ENCODE results near the gene OAS3. TPM values are rescaled to one million over a fixed set of nuclear protein-coding genes. Genes with fewer than 3 reads are reported as not detected.

The OAS3 gene
- polyA plus RNA-seq, 1 of the 3 experiments (the other 2 are of a cell fraction) = 3.0 TPM

DNA sequence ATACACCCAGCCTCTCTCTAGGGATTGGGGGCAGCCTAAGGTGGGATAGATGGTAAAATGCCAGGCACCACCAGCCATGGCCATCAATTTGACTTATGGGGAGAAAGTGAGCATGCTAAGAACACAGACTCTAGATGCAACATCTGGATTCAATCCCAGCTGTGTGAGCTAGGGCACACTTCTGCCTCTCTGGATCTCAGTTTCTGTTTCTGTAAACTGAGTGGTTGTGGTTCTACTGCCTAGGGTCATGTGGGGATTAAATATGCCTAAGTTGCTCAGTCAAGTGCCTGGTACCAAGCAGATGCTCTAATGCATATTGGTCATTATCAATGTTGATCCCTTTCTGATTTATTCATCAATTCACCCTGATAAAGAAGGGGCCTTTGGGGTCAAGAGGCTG, 44.1 kb upstream of the OAS3 start:
- TF ChIP-seq EP300 (IDR thresholded peaks at IDR 0.05; ENCODE audit: borderline replicate concordance in 1 of 2, low read depth in 1 of 2, low read length in 1 of 2) (no peak), SMC3 (IDR thresholded peaks at IDR 0.05; ENCODE audit: low read depth, low read length) (no peak), PBX3 (IDR thresholded peaks at IDR 0.05) (no peak), MAX (IDR thresholded peaks at IDR 0.05; ENCODE audit: low read depth) (no peak), NFIC (IDR thresholded peaks at IDR 0.05; ENCODE audit: borderline replicate concordance) (no peak), SIN3A (IDR thresholded peaks at IDR 0.05; ENCODE audit: borderline replicate concordance, low read depth, low read length) (no peak), YY1 (IDR thresholded peaks at IDR 0.05; ENCODE audit: low read depth) (no peak), CHD2 (IDR thresholded peaks at IDR 0.05; ENCODE audit: low read length, partially characterized antibody) (no peak), RFX5 (IDR thresholded peaks at IDR 0.05; ENCODE audit: low read length) (no peak)
- TF ChIP-seq, protein P1, sequence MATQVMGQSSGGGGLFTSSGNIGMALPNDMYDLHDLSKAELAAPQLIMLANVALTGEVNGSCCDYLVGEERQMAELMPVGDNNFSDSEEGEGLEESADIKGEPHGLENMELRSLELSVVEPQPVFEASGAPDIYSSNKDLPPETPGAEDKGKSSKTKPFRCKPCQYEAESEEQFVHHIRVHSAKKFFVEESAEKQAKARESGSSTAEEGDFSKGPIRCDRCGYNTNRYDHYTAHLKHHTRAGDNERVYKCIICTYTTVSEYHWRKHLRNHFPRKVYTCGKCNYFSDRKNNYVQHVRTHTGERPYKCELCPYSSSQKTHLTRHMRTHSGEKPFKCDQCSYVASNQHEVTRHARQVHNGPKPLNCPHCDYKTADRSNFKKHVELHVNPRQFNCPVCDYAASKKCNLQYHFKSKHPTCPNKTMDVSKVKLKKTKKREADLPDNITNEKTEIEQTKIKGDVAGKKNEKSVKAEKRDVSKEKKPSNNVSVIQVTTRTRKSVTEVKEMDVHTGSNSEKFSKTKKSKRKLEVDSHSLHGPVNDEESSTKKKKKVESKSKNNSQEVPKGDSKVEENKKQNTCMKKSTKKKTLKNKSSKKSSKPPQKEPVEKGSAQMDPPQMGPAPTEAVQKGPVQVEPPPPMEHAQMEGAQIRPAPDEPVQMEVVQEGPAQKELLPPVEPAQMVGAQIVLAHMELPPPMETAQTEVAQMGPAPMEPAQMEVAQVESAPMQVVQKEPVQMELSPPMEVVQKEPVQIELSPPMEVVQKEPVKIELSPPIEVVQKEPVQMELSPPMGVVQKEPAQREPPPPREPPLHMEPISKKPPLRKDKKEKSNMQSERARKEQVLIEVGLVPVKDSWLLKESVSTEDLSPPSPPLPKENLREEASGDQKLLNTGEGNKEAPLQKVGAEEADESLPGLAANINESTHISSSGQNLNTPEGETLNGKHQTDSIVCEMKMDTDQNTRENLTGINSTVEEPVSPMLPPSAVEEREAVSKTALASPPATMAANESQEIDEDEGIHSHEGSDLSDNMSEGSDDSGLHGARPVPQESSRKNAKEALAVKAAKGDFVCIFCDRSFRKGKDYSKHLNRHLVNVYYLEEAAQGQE (IDR thresholded peaks at IDR 0.05; ENCODE audit: low read depth, low read length) = no peak
- CTCF ChIA-PET = interaction anchor here (1.3 kb wide), 1 partner anchor 99 kb away, joined by 3 read pairs; no protein-coding TSS in a partner anchor
- Histone ChIP-seq H3K36me3 (replicated peaks in 1 of 2; ENCODE audit: control insufficient read depth in 1 of 2, insufficient read depth in 2 of 2, low read length in 1 of 2) (no peaks in the 10 kb centered on the region), H3K9me3 (no peaks in the 10 kb centered on the region), H3K4me3 (ENCODE audit: low read depth in 2 of 2, low read length in 1 of 2) (no peak overlapping the region), H3K9ac (no peak overlapping the region), H3K4me2 (no peak overlapping the region), H3K9me2 (no peaks in the 10 kb centered on the region), H4K20me1 (ENCODE audit: insufficient read depth) (no peaks in the 10 kb centered on the region), H3F3A (replicated peaks; ENCODE audit: insufficient read depth) (no peaks in the 10 kb centered on the region), H3K4me1 (ENCODE audit: control insufficient read depth in 1 of 2, insufficient read depth in 2 of 2, low read depth in 1 of 2, low read length in 1 of 2) (peaks cover 0 to 48% of the 10 kb centered on the region in 2 experiments; a peak in 2 of 4 replicates), H2AFZ (ENCODE audit: low read depth) (no peak overlapping the region), H3K27ac (ENCODE audit: low read depth in 2 of 2, low read length in 1 of 2) (peak overlapping the region in 1 of 2 experiments; percentile 35; a peak in 2 of 4 replicates), H3K79me2 (ENCODE audit: insufficient read depth) (no peaks in the 10 kb centered on the region), H3K27me3 (ENCODE audit: insufficient read depth) (no peaks in the 10 kb centered on the region)
- POLR2A ChIA-PET = no interaction called here
- DNase-seq = no peak

GRCh38 chr12:112898380-112898779, 39.9 kb upstream of the OAS3 start:
- no peaks in the 10 kb centered on the region for H4K20me1 ChIP-seq (ENCODE audit: insufficient read depth)
- CTCF ChIA-PET = interaction anchor here (1.0 kb wide), 1 partner anchor 132 kb away, joined by 3 read pairs; no protein-coding TSS in a partner anchor
- H3K4me2 ChIP-seq = no peak overlapping the region
- H3K9ac ChIP-seq = no peak overlapping the region
- no peak overlapping the region for H2AFZ ChIP-seq (ENCODE audit: low read depth)
- no peaks in the 10 kb centered on the region for H3K9me2 ChIP-seq
- no peaks in the 10 kb centered on the region for H3K27me3 ChIP-seq (ENCODE audit: insufficient read depth)
- H3K79me2 ChIP-seq (ENCODE audit: insufficient read depth) = no peaks in the 10 kb centered on the region
- H3K36me3 ChIP-seq (replicated peaks in 1 of 2; ENCODE audit: control insufficient read depth in 1 of 2, insufficient read depth in 2 of 2, low read length in 1 of 2) = no peaks in the 10 kb centered on the region
- no peak overlapping the region for H3K27ac ChIP-seq (ENCODE audit: low read depth in 2 of 2, low read length in 1 of 2)
- TF ChIP-seq, protein P2, sequence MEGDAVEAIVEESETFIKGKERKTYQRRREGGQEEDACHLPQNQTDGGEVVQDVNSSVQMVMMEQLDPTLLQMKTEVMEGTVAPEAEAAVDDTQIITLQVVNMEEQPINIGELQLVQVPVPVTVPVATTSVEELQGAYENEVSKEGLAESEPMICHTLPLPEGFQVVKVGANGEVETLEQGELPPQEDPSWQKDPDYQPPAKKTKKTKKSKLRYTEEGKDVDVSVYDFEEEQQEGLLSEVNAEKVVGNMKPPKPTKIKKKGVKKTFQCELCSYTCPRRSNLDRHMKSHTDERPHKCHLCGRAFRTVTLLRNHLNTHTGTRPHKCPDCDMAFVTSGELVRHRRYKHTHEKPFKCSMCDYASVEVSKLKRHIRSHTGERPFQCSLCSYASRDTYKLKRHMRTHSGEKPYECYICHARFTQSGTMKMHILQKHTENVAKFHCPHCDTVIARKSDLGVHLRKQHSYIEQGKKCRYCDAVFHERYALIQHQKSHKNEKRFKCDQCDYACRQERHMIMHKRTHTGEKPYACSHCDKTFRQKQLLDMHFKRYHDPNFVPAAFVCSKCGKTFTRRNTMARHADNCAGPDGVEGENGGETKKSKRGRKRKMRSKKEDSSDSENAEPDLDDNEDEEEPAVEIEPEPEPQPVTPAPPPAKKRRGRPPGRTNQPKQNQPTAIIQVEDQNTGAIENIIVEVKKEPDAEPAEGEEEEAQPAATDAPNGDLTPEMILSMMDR (IDR thresholded peaks at IDR 0.05) = no peak
- TF ChIP-seq GABPA (IDR thresholded peaks at IDR 0.05; ENCODE audit: low read depth) = no peak
- no peak for TF ChIP-seq PBX3 (IDR thresholded peaks at IDR 0.05)
- no peak for TF ChIP-seq USF1 (IDR thresholded peaks at IDR 0.05; ENCODE audit: borderline replicate concordance, low read depth)
- no peak for TF ChIP-seq NFIC (IDR thresholded peaks at IDR 0.05; ENCODE audit: borderline replicate concordance)
- TF ChIP-seq, protein P3, sequence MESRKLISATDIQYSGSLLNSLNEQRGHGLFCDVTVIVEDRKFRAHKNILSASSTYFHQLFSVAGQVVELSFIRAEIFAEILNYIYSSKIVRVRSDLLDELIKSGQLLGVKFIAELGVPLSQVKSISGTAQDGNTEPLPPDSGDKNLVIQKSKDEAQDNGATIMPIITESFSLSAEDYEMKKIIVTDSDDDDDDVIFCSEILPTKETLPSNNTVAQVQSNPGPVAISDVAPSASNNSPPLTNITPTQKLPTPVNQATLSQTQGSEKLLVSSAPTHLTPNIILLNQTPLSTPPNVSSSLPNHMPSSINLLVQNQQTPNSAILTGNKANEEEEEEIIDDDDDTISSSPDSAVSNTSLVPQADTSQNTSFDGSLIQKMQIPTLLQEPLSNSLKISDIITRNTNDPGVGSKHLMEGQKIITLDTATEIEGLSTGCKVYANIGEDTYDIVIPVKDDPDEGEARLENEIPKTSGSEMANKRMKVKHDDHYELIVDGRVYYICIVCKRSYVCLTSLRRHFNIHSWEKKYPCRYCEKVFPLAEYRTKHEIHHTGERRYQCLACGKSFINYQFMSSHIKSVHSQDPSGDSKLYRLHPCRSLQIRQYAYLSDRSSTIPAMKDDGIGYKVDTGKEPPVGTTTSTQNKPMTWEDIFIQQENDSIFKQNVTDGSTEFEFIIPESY (IDR thresholded peaks at IDR 0.05; ENCODE audit: borderline replicate concordance, low read depth) = no peak
- TF ChIP-seq SIN3A (IDR thresholded peaks at IDR 0.05; ENCODE audit: borderline replicate concordance, low read depth, low read length) = no peak
- TF ChIP-seq RXRA (IDR thresholded peaks at IDR 0.05; ENCODE audit: borderline replicate concordance, low read depth) = no peak
- H3K4me1 ChIP-seq (ENCODE audit: control insufficient read depth in 1 of 2, insufficient read depth in 2 of 2, low read depth in 1 of 2, low read length in 1 of 2) = peaks cover 0 to 26% of the 10 kb centered on the region in 2 experiments; a peak in 1 of 4 replicates
- no peak for DNase-seq
- POLR2A ChIA-PET = no interaction called here
- no peak overlapping the region for H3K4me3 ChIP-seq (ENCODE audit: low read depth in 2 of 2, low read length in 1 of 2)
- 65% methylated on average over 6 of the region's 6 CpGs for WGBS (ENCODE audit: low lambda C conversion rate)
- H3F3A ChIP-seq (replicated peaks; ENCODE audit: insufficient read depth) = no peaks in the 10 kb centered on the region
- no peaks in the 10 kb centered on the region for H3K9me3 ChIP-seq
